A204.1 (cell line): ENCODE measurements around the gene TBC1D13.
"Not testable (repeated sequence)": the region's sequence is repeated elsewhere in the genome, so short reads cannot be mapped to it uniquely, and the experiment has no call there.

Source experiments
- FAIRE-seq: peaks from 2 replicates; lab custom pipeline; 2012; peaks lifted over from hg19 to GRCh38; lab: Jason Lieb, UNC

Gene TBC1D13, protein sequence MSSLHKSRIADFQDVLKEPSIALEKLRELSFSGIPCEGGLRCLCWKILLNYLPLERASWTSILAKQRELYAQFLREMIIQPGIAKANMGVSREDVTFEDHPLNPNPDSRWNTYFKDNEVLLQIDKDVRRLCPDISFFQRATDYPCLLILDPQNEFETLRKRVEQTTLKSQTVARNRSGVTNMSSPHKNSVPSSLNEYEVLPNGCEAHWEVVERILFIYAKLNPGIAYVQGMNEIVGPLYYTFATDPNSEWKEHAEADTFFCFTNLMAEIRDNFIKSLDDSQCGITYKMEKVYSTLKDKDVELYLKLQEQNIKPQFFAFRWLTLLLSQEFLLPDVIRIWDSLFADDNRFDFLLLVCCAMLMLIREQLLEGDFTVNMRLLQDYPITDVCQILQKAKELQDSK

DNA sequence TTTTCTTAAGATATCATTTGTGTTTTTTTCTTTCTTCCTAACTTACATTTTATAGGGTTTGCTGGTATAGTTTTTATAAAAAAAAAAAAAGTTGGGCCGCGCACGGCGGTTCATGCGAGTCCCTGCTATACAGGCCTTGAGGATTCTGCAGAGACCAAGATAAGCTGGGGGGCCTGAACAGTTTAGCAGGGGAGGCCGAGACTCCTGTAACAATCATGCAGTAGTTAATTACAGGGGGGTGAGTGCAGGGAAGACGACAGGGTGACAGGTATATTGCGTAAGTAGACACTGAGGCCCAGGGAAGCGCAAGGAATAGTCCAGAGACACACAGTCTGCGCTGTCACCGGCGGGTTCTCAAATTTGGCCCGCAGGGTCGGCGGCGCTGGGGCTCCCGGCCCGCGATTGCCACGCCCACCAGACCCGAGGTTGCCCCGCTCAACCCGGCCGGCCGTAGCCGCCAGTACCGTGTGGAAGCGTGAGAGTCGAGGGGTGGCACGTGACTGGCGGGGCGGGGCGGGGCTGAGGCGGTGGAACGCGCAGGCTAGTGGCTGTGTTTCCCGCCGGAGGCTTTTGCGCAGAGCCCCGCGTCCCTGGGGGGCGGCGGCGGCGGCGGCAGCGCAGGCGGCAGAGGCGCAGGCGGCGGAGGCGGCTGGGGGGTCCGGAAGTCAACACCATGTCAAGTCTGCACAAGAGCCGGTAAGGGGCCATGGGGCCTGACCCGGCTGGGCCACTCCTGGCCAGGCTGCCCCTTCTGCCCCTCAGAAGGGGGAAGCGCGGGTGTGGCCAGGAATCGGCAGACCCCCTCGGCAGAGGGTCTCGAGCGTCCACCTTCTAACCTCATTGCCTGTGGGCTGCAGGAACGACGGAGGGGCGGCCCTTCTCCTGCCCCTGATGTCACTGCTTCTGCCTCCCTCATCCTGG, at the start of gene TBC1D13:
Gene TBC1D13 (plus strand): TSS at position 573 of the 921 bp plus-strand sequence. CDS start 101 bp downstream, at position 674.
- no peak for FAIRE-seq

DNA sequence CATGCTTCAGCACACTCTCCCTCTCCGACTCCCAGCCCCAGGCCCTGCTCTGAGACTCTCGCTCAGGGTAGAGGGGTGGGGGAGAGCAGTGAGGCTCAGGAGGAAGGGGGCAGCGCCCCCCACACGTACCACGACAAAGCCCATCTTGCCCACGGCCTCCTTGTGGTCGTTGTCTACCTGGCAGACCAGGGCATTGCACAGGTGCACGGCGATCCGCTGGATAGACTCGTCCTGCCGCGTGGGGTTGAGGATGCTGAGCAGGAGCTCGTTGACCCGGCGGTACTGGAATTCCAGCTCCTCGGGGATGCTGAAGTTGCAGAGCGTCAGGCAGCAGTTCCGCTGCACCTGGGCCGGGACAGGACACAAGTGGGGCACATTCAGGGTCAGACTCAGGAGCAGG, 44.7 kb upstream of the TBC1D13 start:
- FAIRE-seq, result no peak

DNA sequence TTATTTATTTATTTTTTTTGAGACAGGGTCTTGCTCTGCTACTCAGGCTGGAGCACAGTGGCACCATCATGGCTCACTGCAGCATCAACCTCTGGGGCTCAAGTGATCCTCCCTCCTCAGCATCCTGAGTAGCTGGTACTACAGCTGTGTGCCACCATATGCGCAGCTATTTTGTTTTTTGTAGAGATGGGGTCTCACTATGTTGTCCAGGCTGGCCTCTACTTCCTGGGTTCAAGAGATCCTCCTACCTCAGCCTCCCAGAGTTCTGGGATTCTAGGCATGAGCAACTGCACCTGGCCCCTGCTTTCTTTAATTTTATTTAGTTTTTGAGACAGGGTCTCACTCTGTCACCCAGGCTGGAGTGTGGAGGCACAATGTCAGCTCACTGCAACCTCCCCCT, 43.6 kb upstream of the TBC1D13 start:
- FAIRE-seq, result no peak

DNA sequence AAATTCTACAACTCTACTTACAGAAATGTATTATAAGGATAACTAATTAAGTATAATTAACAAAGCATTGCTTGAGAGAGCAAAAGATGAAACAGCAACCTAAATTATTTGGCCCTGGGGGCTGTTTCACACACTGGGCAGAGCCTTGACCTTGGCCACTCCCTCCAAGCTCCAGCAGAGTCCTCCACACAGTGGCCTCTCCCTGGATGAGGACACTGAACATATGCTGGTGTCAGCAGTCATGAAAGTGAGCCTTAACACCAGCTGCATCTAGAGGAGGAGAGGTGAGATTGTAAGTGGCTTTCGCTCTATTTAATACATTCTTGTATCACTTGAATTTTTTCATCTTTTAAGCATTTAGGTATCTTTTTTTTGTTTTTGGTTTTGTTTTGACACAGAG, 39.8 kb upstream of the TBC1D13 start:
- no peak for FAIRE-seq

DNA sequence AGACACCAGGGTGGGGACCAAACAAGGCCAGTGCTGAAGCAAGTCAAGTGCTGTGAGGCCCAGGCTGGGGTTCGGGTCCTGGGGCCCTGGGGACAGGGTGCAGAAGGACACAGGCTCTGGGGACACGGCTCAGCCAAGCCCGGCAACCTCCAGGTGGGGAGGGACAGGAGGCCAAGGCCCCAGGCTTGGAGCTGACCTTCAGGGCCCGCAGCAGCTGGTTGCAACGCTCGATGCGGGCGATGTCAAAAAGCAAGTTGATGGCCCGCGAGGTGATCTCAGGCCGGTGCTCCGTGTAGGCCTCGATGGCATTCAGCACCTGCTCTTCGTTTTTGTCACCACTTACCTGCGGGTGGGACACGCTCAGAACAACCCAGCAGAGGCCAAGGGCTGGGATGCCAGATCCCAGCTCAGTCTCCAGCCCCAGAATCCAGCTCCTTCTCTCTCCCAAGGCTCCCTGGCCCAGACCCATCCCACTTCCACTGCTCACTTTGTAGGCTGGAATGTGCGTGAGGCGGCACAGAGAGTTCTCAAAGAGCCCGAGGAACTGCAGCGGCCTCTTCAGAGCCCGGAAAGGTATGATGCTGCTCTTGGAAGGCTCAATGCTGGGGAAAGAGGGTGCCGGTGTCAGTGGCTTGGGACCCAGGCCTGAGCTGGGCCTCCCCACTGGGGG, 36.0 kb upstream of the TBC1D13 start:
- FAIRE-seq, result no peak

DNA sequence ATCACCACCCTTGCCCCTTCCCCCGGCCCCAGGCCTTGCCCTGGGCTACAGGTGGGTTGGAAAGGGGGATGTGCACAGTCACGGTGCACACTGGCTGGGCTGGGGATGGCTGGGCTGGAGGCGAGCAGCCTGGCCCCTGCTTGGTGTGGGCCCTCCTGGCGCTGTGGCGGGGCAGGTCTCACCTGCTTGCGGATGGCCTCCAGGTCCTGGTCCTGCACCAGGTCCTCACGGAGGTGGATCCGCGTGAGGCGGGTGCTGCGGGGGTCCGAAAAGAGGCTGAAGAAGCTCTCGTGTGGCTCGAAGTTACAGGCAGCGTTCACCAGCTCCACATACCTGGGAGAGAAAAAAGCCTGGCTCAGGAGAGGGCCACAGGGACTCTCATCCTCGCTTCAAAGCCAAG, 33.4 kb upstream of the TBC1D13 start:
- no peak for FAIRE-seq

DNA sequence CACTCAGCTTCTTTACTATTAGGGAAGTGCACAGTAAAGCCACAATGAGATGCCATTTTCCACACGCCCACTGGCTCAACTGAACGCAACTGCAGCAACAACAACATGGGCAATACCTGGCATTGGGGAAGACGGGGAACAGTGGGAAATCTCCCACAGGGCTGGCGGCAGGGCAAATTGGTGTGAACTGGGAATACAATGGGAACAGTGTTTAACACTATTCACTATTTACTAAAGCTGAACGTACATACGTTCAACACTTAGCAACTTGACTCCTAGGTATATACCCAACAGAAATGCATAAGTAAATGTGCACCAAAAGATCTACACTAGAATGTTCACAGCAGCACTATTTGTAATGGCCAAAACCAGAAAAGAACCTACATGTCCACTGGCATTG, 29.5 kb upstream of the TBC1D13 start:
- no peak for FAIRE-seq

DNA sequence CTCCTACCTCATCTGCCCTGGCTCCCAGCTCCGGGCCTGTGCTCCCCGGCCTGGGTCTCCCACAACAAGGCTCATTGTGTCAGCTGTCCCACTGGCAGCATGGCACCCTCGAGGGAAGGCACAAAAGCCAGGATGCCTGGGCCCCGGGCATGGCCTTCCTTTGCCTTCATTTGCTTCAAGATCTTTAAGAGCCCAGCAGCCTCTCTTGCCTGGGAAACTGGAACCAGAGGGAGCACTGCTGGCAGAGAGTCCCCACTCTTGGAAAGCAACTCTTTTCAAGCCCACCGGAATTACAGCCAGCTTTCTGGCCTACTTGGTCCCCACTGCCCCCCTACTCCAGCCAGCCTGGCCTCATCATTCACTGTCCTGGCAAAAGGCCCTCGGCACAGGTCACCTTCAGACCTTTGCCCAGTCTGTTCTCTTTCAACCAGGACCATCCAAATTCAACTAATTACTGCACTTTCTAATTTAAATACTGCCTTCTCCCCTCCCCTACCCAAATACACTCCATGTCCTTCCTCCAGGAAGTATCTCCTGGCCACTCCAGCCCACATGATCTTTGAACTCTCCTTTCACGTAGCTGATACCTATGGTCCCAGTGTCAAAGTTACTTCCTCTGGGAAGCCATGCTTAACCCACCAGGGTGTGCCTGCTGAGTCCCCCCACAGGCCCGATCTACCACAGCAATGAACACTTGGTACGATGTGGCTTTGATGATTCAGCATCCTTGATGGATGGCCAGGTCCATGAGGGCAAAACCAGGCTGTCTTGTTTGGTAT, 24.2 kb upstream of the TBC1D13 start:
- no peak for FAIRE-seq

DNA sequence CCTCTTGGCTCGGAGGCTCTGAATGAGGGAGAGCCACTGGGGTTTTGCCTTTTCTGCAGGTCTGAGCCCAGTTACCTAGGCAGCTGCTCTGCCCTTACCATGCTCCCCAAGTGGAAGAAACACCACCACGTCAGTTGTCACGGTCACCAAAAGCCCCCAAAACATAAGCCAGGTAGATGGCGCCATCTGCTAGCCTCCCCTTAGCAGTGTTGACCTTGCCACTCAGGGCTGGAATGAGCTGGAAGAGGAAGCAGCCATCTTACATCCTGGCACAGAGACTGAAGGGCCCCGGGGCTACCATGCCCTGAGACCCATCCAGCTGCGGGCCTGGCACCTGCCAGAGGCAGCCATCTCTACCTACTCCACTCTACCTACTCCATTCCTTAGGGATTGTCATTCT, 22.7 kb upstream of the TBC1D13 start:
- FAIRE-seq, result no peak

DNA sequence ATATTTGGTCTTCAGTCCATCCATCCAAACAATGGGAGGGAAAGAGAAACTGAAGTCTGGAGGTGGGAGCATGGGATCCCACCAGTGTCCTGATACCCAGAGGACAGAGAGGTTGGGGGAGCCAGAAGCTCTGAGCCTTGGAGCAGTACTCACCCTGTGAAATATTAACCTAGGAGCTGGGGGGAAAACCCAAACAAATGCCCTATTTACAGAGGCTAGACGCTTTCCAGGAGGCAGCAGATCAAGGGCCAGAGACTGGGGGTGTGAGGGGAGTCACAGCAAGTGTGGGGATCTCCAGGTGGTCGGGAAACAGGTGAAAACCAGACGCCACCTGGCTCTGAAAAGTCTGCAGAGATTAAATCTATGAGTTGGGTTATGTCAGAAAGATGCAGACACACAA, 21.6 kb upstream of the TBC1D13 start:
- no peak for FAIRE-seq

DNA sequence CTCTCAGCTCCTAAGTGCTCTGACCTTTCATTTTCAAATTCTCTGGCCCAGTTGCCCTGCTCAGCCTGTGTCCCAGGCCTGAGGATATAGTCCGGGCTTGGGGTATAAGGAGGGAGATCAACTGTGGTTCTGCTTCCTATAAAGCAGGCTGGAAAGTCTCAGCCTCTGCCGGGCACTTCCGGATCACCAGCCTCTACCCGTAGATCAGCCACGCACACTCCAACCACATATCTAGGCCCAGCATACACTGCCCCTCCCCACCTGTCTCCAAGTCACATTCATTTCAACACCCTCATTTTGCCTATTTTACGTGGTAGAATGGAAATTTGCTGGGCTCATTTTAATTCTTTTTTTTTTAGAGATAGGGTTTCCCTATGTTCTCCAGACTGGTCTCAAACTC, 18.4 kb upstream of the TBC1D13 start:
- FAIRE-seq, result no peak

DNA sequence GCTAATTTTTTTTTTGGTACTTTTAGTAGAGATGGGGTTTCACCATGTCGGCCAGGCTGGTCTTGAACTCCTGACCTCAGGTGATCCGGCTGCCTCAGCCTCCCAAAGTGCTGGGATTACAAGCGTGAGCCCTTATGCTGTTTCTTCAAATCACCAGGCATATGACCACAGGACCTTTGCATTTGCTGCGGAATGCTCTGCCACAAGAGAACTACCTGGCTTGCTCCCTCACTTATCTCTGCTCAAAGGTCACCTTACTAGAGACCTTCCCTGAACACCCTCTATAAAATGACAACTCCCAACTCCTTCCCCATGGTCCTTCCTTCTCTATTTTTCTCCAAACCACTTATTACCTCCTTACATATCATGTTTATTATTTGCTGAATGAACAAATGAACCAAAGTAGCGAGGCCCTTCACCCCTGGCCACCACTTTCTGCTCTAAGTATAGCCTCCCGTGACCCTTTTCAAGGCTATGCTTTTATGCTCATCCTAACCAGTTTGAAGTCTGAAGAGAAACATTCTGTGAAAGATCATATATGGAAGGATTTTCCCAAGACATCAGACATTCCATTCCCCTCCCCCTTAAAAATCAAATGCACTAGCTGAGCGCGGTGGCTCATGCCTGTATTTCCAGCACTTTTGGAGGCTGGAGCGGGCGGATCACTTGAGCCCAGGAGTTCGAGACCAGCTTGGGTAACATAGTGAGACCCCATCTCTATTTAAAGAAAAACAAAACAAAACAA, 16.6 kb upstream of the TBC1D13 start:
- no peak for FAIRE-seq

DNA sequence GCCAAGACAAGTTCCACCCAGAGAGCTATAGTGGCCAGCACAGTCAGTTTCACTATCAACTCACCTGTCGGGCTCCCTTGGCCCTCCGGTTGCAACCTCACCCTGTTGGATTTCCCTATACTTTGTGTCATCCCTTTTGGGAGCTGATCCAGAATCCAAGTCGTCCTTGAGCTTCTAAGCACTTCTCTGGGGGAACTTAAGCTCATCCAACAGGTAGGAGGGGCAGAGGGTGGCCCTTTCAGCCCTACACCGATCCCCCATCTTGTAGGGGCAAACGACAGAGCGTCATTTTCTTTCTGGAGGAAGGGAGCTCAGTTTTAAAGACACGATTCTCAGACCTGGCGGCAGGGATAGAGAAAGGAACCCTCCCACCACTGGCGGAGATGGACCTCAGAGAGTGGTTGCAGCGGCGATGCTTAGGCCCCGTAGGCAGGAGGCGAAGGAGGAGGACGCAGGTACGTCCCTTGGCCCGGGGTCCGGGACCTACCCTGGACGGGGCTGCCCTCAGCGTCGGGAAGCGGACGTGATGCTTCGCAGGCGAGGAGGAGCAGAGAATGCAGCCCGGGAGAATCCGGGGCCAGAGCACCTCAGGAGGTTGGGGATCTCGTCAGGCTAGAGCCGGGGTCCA, 15.8 kb upstream of the TBC1D13 start:
- no peak for FAIRE-seq

DNA sequence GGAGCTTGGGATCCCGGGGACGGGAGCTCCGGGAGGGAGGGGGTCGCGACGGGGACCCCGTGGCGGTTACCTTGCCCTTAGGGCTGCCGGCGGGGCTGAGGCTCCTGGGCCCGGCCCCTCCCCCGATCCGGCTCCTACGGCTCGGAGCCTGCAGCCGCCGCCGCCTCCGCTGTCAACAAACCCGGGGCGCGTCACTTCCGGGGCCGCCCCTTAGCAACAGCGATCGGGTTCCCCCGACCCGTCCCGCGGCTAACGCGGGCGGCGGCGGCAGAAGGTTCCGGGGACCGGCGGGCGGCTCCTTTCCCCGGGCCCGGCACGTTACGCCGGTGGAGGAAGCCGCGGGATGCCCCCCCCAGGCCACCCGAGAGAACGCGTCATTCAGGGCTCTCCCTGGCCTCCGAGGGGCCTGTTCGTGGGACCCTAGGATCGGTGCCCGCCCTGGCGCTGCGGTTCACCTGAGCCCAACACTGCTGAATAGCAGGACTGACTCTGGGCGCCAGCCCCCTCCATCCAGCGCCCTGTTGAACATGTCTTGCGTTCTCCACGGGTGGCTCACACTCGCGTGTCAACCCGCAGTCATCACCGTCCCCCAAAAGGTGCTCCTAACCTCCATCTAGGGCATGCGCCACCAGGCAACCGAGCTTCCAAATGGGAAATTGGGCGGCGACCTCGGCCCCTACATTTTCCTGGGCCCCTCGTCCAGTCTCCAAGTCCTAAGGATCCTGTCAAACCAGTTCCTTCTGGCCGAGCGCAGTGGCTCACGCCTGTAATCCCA, 15.1 kb upstream of the TBC1D13 start, which contains the start of gene ZER1:
Gene ZER1 (minus strand): TSS at position 183 of the 775 bp plus-strand sequence. CDS start 16,362 bp downstream, outside the sequence.
- FAIRE-seq, result no peak

DNA sequence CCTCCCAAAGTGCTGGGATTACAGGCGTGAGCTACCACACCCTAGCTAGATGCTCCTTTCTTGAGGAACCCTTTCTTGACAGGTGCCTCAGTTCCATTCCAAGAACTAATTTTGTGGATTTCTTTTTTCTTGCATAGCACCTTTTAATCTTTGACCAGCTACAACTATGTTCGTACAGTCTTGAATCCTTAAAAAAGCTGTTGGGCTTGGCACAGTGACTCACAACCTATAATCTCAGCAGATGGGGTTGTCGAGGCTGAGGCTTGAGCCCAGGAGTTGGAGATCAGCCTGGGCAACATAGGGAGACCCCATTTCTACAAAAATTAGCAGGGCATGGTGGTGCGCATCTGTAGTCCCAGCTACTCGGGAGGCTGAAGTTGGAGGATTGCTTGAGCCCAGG, 14.0 kb upstream of the TBC1D13 start:
- no peak for FAIRE-seq

DNA sequence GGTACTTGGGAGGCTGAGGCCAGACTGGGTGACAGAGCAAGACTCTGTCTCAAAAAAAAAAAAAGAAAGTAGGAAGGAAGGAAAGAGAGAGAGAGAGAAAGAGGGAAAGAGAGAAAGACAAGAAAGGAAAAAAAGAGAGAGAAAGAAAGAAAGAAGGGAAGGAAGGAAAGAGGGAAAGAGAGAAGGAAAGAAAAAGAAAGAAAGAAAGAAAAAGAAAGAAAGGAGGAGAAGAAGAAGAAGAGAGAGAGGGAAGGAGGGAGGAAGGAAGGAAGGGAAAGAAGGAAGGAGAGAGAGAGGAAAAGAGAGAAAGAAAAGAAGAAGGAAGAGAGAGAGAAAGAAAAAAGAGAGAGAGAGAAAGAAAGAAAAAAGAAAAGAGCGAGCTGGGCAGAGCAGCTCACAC, 12.2 kb upstream of the TBC1D13 start:
- no peak for FAIRE-seq

DNA sequence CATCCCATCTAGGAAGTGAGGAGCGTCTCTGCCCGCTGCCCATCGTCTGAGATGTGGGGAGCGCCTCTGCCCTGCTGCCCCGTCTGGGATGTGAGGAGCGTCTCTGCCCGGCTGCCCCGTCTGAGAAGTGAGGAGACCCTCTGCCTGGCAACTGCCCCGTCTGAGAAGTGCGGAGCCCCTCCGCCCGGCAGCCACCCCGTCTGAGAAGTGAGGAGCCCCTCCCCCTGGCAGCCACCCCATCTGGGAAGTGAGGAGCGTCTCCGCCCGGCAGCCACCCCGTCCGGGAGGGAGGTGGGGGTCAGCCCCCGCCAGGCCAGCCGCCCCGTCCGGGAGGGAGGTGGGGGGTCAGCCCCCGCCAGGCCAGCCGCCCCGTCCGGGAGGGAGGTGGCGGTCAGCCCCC, 7.0 kb upstream of the TBC1D13 start:
- not testable (repeated sequence) for FAIRE-seq

DNA sequence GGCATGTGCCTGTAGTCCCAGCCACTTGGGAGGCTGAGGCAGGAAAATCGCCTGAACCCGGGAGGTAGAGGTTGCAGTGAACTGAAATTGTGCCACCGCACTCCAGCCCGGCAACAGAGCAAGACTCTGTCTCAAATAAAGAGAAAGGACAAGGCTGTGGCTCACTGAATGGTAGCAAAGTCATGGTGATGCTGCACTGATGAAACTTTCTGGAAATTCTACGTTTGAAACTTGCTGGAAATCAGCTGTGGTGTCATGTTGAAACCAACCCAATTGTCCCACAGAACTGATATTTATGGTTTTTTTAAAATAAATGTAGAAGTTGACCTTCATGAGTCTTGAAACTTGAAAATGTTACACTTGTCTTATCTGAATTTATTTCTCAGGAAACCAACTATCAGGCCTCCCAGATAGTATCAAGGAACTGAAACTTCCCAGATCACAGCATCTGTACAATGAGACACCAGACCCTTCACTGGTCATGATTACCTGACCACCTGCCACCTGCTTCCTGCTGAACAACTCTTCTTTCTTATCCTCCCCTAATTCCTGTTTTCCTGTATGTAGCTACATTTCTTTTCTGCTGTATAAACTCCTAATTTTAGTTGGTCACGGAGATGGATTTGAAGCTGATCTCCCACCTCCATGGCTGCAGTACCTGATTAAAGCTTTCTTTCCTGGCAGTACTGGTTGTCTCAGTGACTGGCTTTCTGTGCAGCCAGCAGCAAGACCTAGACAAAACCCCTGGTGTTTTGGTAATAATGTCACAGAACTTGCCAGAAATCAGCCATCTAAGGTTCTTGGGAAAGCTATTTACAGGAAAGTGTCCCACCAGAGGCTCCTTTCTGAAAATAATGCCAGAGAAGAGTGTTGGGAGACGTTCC, 5.6 kb upstream of the TBC1D13 start:
- FAIRE-seq, result no peak

DNA sequence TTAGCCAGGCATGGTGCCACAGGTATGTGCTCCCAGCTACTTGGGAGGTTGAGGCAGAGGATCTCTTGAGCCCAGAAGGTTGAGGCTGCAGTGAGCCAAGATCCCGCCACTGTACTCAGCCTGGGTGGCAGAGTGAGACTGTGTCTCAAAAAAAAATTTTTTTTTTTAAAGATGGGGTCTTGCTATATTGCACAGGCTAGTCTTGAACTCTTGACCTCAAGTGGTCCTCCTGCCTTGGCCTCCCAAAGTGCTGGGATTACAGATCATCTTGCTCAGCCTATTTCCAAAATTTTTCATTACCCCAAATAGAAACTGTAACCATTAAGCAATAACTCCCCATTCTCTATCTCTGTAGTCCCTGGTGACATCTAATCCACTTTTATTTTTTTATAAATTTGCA, 4.4 kb upstream of the TBC1D13 start:
- no peak for FAIRE-seq
